AG08396 (cell line): Measurements from ENCODE around the gene SRPRB.

Source experiments
- DNase-seq: peaks from one replicate; pipeline ENCODE4 v3.0.0; 2012; ENCODE audit warnings: low spot score, mixed read lengths

Gene SRPRB

DNA sequence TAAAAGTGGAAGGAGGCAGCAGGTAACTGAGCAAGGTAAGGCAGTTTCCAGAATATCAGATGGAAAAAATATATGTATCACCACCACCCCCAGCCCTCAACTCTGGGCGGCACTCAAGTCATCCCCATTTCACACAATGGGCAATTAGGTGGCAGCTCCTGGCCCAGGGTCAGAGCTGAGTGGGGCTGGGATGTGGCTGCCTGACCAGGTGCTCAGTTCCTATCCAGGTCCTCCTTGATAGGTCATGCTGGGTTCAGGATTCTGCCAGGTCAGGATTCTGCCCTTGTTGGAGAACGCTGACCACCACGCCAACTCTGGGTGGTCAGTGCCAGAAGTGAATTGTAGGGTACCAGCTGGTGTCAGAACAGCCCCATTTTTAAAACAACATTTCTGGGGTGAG, 60.5 kb downstream of the SRPRB start:
- DNase-seq = no peak

GRCh38 chr3:133868186-133868585, 62.6 kb downstream of the SRPRB start:
- DNase-seq = no peak

DNA sequence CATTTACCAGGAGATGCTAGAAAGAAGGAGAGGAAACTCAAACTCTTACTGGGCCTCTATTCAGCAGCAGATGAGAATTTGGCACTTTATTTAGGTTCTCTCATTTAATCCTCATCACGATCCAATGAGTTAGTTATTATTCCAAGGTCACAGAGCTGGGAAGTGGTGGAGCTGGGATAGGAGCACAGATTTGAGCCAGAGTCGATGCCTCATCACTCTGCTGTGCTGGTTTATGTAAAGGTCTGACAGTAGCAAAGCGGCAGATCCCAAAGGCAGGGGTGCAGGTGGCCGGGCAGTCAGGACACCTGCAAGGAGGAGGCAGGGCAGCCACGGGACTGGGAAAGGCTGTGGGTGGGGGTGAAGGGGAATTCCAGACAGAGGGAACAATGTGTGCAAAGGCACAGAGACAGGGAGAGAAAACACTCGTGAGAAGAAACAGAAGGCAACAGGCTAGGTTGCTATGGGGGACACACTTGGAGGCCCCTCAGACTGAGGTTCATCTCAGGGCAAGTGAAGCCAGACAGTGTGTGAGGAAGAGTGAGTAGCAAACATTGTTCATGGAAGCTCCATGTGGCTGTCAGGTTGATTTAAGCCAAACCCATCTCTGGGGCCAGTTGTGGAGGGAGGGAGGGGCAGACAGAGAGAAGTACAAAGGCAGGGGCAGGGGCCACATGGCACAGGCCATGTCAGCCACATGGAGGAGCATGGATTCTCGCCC, 63.3 kb downstream of the SRPRB start:
- no peak for DNase-seq

DNA sequence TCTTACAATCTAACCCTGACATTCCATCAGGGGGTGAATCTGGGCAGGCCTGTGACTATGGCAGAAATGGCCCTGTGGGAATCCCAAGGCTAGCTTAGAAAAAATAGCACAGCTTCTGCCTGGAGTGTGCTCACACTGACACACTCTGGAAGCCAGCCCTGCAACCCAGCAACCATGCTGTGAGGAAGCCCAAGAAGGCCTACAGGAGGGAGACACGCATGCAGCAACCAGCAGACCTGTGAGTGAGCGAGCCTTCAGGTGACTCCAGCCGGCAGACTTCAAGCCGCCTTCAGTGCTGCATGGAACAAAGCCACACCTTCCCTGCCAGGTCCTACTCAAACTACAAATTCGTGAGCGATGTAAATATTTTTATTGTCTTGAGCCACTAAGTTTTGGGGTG, 64.0 kb downstream of the SRPRB start:
- DNase-seq = no peak

DNA sequence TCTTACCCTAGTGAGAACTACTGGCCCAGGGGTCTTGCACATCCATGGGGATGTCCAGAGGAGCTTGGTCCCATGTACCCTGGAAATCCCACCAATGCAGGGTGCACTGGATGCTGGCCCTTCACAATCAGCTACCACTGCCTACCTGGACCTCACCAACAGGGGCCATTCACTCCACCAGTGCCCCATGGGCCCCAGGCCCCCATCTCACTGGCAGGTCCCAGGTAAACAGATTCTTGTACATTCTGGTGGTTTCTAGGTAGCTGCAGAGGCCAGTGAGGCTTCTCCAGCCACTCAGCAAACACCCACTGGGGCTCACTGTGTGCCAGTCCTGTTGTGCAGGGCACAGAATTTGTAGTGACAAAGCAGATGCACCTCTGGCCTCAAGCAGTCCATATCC, 65.2 kb downstream of the SRPRB start:
- no peak for DNase-seq
